HCT116 (cell line): ENCODE data around the gene IQGAP2. TPM values are rescaled to one million over a fixed set of nuclear protein-coding genes. Genes with fewer than 3 reads are reported as not detected.

Experiments
- ATAC-seq: fragments of 200-7000 bp; cut with Tn5 transposase; 2 replicates; pipeline ENCODE4 v1.9.1; 2020; ENCODE audit warnings: mild to moderate bottlenecking, moderate library complexity
- BruUV-seq: library from RNA; stranded (reverse); fragments of 400-500 nt; replicated peaks from 2 replicates; lab custom pipeline; 2021; lab: Mats Ljungman, UMichigan
- CTCF ChIA-PET: fragments of 300-600 bp; sonication (Branson Sonifier 250); formaldehyde crosslinking; loops from one replicate; lab custom pipeline; 2021; ENCODE audit warnings: antibody characterized with exemption; lab: Charles Lee
- POLR2A ChIA-PET: fragments of 300-600, 350-600 bp; sonication (Branson Sonifier 250); formaldehyde crosslinking; loops from one replicate; lab custom pipeline; 2021; ENCODE audit warnings: antibody characterized with exemption; lab: Charles Lee
- RAD21 ChIA-PET, 2 experiments: fragments of 300-600 bp; sonication (Branson Sonifier 250); formaldehyde crosslinking; loops; one replicate each; lab custom pipeline; 2023; ENCODE audit warnings: low total read pairs in 2 of 2; ENCODE audit not compliant: uncharacterized antibody in 2 of 2, unreplicated experiment in 2 of 2, low non-redundant PET in 1 of 2; lab: Charles Lee
- DNase-seq: peaks from one replicate; pipeline ENCODE4 v3.0.0-alpha.2; 2010; ENCODE audit warnings: low read depth, low spot score
- H2AFZ ChIP-seq: fragments of 200-600 bp; shearing (Covaris generic), sonication (generic); 2 replicates; pipeline ENCODE4 v1.6.1; 2017; ENCODE audit warnings: low read depth, mixed run types, mixed read lengths, antibody characterized with exemption, low read length; ENCODE audit not compliant: poor library complexity, severe bottlenecking
- H3K27ac ChIP-seq: 2 replicates; pipeline ENCODE4 v1.5.1; 2012; ENCODE audit warnings: low read depth, low read length
- H3K27me3 ChIP-seq: fragments of 200-600 bp; sonication (generic); 2 replicates; pipeline ENCODE4 v1.6.1; 2016; ENCODE audit warnings: mixed run types, low read length, mixed read lengths; ENCODE audit not compliant: insufficient read depth
- H3K36me3 ChIP-seq, 2 experiments: fragments of 200-500 bp in 1 of 2; fragments of 200-600 bp in 1 of 2; sonication (Bioruptor generic) in 1 of 2; sonication (generic) in 1 of 2; 2 replicates each; pipeline versions ENCODE4 v1.5.1 to v1.6.1; 2014 to 2016; ENCODE audit warnings: low read length in 2 of 2, inconsistent platforms in 1 of 2, mixed read lengths in 1 of 2, mixed run types in 1 of 2; ENCODE audit not compliant: insufficient read depth in 2 of 2, control insufficient read depth in 1 of 2
- H3K4me1 ChIP-seq, 2 experiments: fragments of 200-600 bp in 1 of 2; sonication (generic) in 1 of 2; 2 replicates each; pipeline versions ENCODE4 v1.5.1 to v1.6.1; 2012 to 2017; ENCODE audit warnings: low read length in 2 of 2, inconsistent platforms in 1 of 2, mild to moderate bottlenecking in 1 of 2, mixed read lengths in 1 of 2, mixed run types in 1 of 2, moderate library complexity in 1 of 2; ENCODE audit not compliant: insufficient read depth in 2 of 2, control insufficient read depth in 1 of 2
- H3K4me2 ChIP-seq: fragments of 200-600 bp; sonication (generic); 2 replicates; pipeline ENCODE4 v1.6.1; 2017; ENCODE audit warnings: mixed run types, low read length, mixed read lengths
- H3K4me3 ChIP-seq, 2 experiments: fragments of 200-600 bp in 1 of 2; sonication (generic) in 1 of 2; replicated peaks in 1 of 2; 2 replicates each; pipeline ENCODE4 v1.5.1; 2011 to 2016; ENCODE audit warnings: low read length in 2 of 2, control low read depth in 1 of 2, low read depth in 1 of 2, mild to moderate bottlenecking in 1 of 2, mixed read lengths in 1 of 2, mixed run types in 1 of 2
- H3K79me2 ChIP-seq: fragments of 200-600 bp; sonication (generic); 2 replicates; pipeline ENCODE4 v1.6.1; 2017; ENCODE audit warnings: mild to moderate bottlenecking, mixed run types, low read length, moderate library complexity, mixed read lengths; ENCODE audit not compliant: insufficient read depth
- H3K9ac ChIP-seq: fragments of 200-600 bp; sonication (generic); 2 replicates; pipeline ENCODE4 v1.6.1; 2016; ENCODE audit warnings: low read length, mixed read lengths
- H3K9me2 ChIP-seq: fragments of 200-600 bp; sonication (generic), shearing (Covaris generic); 2 replicates; pipeline ENCODE4 v1.6.1; 2017; ENCODE audit warnings: mixed run types, mild to moderate bottlenecking, moderate library complexity; ENCODE audit not compliant: insufficient read depth
- H3K9me3 ChIP-seq, 2 experiments: fragments of 200-500 bp in 1 of 2; fragments of 200-600 bp in 1 of 2; sonication (Bioruptor generic) in 1 of 2; sonication (generic) in 1 of 2; 2 replicates each; pipeline ENCODE4 v1.6.1; 2014 to 2017; ENCODE audit warnings: low read length in 2 of 2, mixed read lengths in 2 of 2, inconsistent platforms in 1 of 2, low read depth in 1 of 2, mild to moderate bottlenecking in 1 of 2, mixed run types in 1 of 2, moderate library complexity in 1 of 2; ENCODE audit not compliant: control insufficient read depth in 1 of 2, insufficient read depth in 1 of 2
- H4K20me1 ChIP-seq: fragments of 200-600 bp; sonication (generic), shearing (Covaris generic); 2 replicates; pipeline ENCODE4 v1.6.1; 2017; ENCODE audit warnings: mixed run types, mild to moderate bottlenecking, moderate library complexity; ENCODE audit not compliant: insufficient read depth
- CBX3 ChIP-seq: IDR thresholded peaks from 2 replicates; pipeline ENCODE4 v1.6.1; 2012; ENCODE audit warnings: low read depth
- CTCF ChIP-seq, 3 experiments: fragments of 200-600 bp in 1 of 3; sonication (generic) in 1 of 3; IDR thresholded peaks in 2 of 3; conservative IDR thresholded peaks in 1 of 3; 2 replicates each; pipeline ENCODE4 v1.5.1; 2012 to 2017; ENCODE audit warnings: low read depth in 2 of 3, low read length in 2 of 3, antibody characterized with exemption in 1 of 3, borderline replicate concordance in 1 of 3, control low read depth in 1 of 3, mild to moderate bottlenecking in 1 of 3, mixed read lengths in 1 of 3, mixed run types in 1 of 3, moderate library complexity in 1 of 3; ENCODE audit not compliant: insufficient read depth in 1 of 3
- EZH2 ChIP-seq: fragments of 200-600 bp; sonication (generic); IDR thresholded peaks from 2 replicates; pipeline ENCODE4 v1.6.1; 2017; ENCODE audit warnings: antibody characterized with exemption, mixed run types
- MAX ChIP-seq: IDR thresholded peaks from 2 replicates; pipeline ENCODE4 v1.6.1; 2012
- POLR2A ChIP-seq: IDR thresholded peaks from 2 replicates; pipeline ENCODE4 v1.7.0; 2011; ENCODE audit warnings: borderline replicate concordance; ENCODE audit not compliant: insufficient read depth, insufficient read length; ENCODE audit errors: extremely low read depth
- RAD21 ChIP-seq: IDR thresholded peaks from 2 replicates; pipeline ENCODE4 v1.6.1; 2012; ENCODE audit warnings: low read depth, mild to moderate bottlenecking
- REST ChIP-seq: IDR thresholded peaks from 2 replicates; pipeline ENCODE4 v1.6.1; 2012; ENCODE audit warnings: low read depth
- SIN3A ChIP-seq: IDR thresholded peaks from 2 replicates; pipeline ENCODE4 v1.6.1; 2012; ENCODE audit warnings: low read depth
- SP1 ChIP-seq: IDR thresholded peaks from 2 replicates; pipeline ENCODE4 v1.6.1; 2012; ENCODE audit warnings: low read depth
- SRF ChIP-seq: IDR thresholded peaks from 2 replicates; pipeline ENCODE4 v1.6.1; 2012; ENCODE audit warnings: low read depth
- YY1 ChIP-seq: IDR thresholded peaks from 2 replicates; pipeline ENCODE4 v1.6.1; 2011; ENCODE audit warnings: low read length, low read depth, moderate library complexity, mild to moderate bottlenecking; ENCODE audit not compliant: insufficient replicate concordance; ENCODE audit errors: extremely low read depth
- ZFX ChIP-seq: fragments of 450-650 bp; IDR thresholded peaks from 2 replicates; pipeline ENCODE4 v1.6.1; 2017
- ZNF274 ChIP-seq: fragments of 200-500 bp; sonication (Bioruptor generic); IDR thresholded peaks from 2 replicates; pipeline ENCODE4 v1.6.1; 2014; ENCODE audit warnings: mild to moderate bottlenecking, low read depth, low read length, inconsistent platforms
- intact Hi-C: fragments of 100-400 bp; cut with micrococcal nuclease; formaldehyde crosslinking; loops from 2 replicates; pipeline ENCODE4 v1.10.0; 2022
- total RNA-seq: library from RNA; stranded (reverse); gene quantifications from one replicate; pipeline ENCODE4 v1.2.1, GENCODE V29; 2021; ENCODE audit not compliant: unreplicated experiment

IQGAP2 gene
- total RNA-seq, 1 experiment from 2014 or later: 2.0 TPM

- Histone ChIP-seq H3K27me3 (no peaks in the 10 kb centered on the region), H3K79me2 (no peaks in the 10 kb centered on the region), H3K9me3 (no peaks in the 10 kb centered on the region), H3K4me3 (no peak overlapping the region), H4K20me1 (no peaks in the 10 kb centered on the region), H2AFZ (no peak overlapping the region), H3K9ac (no peak overlapping the region), H3K9me2 (peaks cover 2% of the 10 kb centered on the region; the same call in 1 of the 2 replicates), H3K4me2 (no peak overlapping the region), H3K36me3 (no peaks in the 10 kb centered on the region), H3K27ac (no peak overlapping the region), H3K4me1 (no peaks in the 10 kb centered on the region)
- TF ChIP-seq SRF: no peak
- ChIA-PET RAD21 (no interaction called here), POLR2A (no interaction called here), CTCF (interaction anchor here (2.6 kb wide), 1 partner anchor 11 kb away, joined by 8 read pairs; no protein-coding TSS in a partner anchor)
- BruUV-seq: no TSS peak
- DNase-seq: no peak
- no peak for ATAC-seq
- intact Hi-C loops: no loop called here
Observed at GRCh38 chr5:76590027-76590426, 186.9 kb downstream of the IQGAP2 start.

GRCh38 chr5:76591366-76591765 lies 188.3 kb downstream of the IQGAP2 start:
- ATAC-seq (no peak), DNase-seq (no peak)
- no peak for TF ChIP-seq RAD21
- no peak for TF ChIP-seq POLR2A
- TF ChIP-seq YY1: no peak
- TF ChIP-seq SIN3A: no peak
- no peak for TF ChIP-seq SP1
- TF ChIP-seq CTCF (IDR thresholded peaks at IDR 0.05 in 2 of 3, conservative IDR thresholded peaks at IDR 0.05 in 1 of 3; ENCODE audit: borderline replicate concordance in 1 of 3, insufficient read depth in 1 of 3, low read depth in 2 of 3, low read length in 2 of 3): no peak
- no peak for TF ChIP-seq ZFX
- no peak for TF ChIP-seq REST
- no peak for TF ChIP-seq EZH2
- no peak for TF ChIP-seq CBX3
- no peak for TF ChIP-seq MAX
- TF ChIP-seq ZNF274: no peak
- H3K9me2 ChIP-seq: peaks cover 2% of the 10 kb centered on the region; the same call in 1 of the 2 replicates
- RAD21 ChIA-PET: no interaction called here
- CTCF ChIA-PET: interaction anchor here (1.4 to 2.6 kb wide), 2 partner anchors 8 to 10 kb away, joined by 4 to 8 read pairs; no protein-coding TSS in a partner anchor
- no peak overlapping the region for H3K27ac ChIP-seq
- no peak overlapping the region for H3K9ac ChIP-seq
- no peaks in the 10 kb centered on the region for H3K27me3 ChIP-seq
- POLR2A ChIA-PET: no interaction called here
- no peak overlapping the region for H3K4me2 ChIP-seq
- no peaks in the 10 kb centered on the region for H3K79me2 ChIP-seq
- no peaks in the 10 kb centered on the region for H4K20me1 ChIP-seq
- no peaks in the 10 kb centered on the region for H3K9me3 ChIP-seq
- H3K4me1 ChIP-seq: no peaks in the 10 kb centered on the region
- H3K4me3 ChIP-seq: no peak overlapping the region
- H3K36me3 ChIP-seq: no peaks in the 10 kb centered on the region
- intact Hi-C loops: no loop called here
- no peak overlapping the region for H2AFZ ChIP-seq
- BruUV-seq: no TSS peak
